ENCODE data around the gene SPG21. TPM values are rescaled to one million over a fixed set of nuclear protein-coding genes. Genes with fewer than 3 reads are reported as not detected.
A peak's percentile ranks its signal among the peaks of the same experiment; 100 is the strongest.

Gene SPG21
- total RNA-seq, 1 donor from 2014 or later = 74.6 TPM

DNA sequence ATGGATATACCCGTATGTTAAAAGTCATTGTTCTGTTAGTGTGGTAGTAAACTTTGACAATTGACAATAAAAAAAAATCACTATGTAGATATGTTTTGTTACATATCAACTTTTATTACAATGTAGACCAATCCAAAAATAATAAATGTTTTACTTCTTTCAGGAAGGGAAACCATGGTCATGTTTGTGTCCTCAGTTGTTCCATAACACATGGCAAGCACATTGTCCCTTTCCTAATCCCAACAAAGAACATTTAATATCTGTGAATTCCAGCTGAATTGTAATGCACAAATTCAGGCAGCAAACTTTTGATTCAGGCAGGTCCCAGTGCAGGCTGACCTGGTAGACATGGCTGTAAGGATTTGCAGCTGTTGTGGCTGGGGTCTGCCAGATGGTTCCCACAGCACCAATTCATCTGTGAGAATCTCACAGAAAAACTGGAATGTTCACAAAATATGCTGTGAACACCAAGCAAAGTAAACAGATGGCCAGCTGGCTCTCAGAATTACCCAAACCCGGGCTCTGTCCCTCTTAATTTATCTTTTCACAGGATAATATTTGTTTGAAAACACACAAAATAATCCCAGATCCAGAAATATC is 1.9 kb upstream of the SPG21 start:
- peak; percentile 90 for DNase-seq

DNA sequence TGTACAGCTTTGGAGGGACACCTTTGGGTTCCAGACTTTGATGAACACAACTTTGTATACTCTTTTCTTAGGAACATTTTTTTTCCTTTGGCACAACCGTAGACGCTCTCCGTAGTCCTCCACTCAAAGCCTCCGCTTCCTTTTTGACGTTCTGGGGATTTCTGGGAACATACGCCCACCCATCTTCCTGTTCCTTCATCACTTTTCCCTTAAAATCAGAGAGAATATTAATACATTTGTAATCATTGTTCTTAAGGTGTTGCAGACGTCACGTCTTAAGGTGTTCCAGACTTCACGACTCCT is 405 bp upstream of the SPG21 start:
- no peak for DNase-seq

- peak; percentile 70 for DNase-seq
These were observed 2.6 kb downstream of the SPG21 start for GRCh38 chr15:64987136-64987535.

- no peak for DNase-seq
These were observed 4.2 kb downstream of the SPG21 start for GRCh38 chr15:64985366-64986033.

- peak; percentile 28 for DNase-seq
These were observed 7.2 kb downstream of the SPG21 start for GRCh38 chr15:64982472-64982871.

- no peak for DNase-seq
These were observed 7.8 kb downstream of the SPG21 start for GRCh38 chr15:64981812-64982431.

GRCh38 chr15:64979252-64979710 is 10.4 kb downstream of the SPG21 start:
- DNase-seq = no peak

GRCh38 chr15:64975390-64975789 is 14.3 kb downstream of the SPG21 start:
- DNase-seq = no peak

- DNase-seq = no peak
These were observed 19.0 kb downstream of the SPG21 start for GRCh38 chr15:64970698-64971097.

GRCh38 chr15:64969401-64969800 is 20.3 kb downstream of the SPG21 start:
- DNase-seq = no peak

- DNase-seq = no peak
These were observed 28.7 kb downstream of the SPG21 start for GRCh38 chr15:64961013-64961412.

DNA sequence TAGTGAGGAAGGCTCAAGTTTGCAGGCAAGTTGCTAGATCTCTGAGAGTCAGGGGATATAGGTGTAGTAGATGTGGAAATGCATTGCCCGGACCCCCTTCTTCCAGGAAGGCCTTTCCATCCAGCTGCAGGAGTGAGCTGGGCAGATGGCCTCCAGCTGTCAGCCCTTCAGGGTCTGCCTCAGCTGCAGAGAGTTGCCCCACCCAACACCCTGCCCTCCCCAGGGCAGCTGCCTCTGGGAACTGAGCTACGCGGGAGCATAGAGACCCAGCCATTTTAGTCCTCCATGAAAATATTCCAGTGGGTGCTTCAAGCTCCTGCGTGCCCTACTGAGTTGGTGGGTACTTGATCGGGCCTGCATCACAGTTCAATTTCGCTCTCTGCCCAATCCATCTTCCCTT is 29.6 kb downstream of the SPG21 start:
- no peak for DNase-seq

- DNase-seq = no peak
These were observed 30.6 kb downstream of the SPG21 start for GRCh38 chr15:64959128-64959527.

- DNase-seq = no peak
These were observed 35.3 kb downstream of the SPG21 start for GRCh38 chr15:64954395-64954794.

- DNase-seq = no peak
These were observed 37.8 kb downstream of the SPG21 start for GRCh38 chr15:64951777-64952418.

DNA sequence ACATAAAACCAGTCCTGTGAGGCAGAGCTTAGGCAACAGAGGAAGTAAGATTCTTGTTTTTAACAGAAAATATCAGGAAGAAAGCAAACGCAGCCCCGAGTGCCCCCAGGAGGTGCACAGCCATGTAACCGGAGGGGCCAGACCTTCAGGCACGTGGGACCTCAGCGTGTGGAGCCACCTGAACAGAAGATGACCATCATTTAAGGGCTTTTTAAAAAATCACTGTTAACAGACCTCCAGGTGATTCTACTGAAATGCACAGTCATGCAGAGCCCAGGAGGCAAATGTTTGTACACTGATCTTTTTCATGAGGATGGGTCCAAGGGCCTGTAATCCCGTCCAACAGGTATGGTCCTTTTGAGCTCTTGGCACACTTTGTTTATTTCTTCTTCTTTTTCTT is 38.8 kb downstream of the SPG21 start:
- DNase-seq = no peak

DNA sequence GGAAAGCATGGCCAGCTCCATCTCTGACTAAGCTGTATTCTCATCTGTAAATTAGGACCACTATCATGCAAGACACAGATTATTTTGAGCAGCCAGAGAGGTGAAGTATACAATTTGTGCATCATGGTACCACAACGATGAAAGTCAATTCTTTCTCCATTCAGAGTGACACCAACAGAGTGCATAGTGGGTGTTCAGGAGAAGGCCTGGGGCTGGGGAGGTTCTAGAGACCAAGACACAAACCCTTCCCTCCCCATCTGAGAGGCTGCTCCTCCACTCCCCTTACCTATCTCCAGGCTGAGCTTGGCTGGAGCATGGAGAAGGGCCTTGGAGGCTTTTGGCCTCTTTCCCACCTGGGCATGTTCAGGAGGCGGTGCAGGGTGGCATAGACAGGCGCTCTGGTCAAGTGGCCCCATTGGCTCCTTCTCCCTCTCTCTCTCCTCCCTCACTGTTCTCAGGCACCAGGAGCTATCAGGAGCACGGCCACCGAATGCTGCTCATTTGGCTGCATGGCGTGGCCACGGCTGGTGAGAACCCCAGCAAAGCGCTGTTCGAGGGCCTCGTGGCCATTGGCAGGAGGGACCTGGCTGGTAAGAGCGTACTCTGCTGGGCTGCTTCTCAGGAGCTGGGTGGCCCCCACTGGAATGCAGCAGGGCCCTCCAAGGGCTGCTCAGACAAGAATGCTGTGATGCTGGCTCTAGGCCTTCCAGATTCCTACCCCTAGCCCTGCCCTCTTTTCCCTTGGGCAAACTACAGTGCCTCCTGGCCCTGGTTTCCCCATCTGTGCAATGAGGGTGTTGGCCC is 40.1 kb downstream of the SPG21 start:
- no peak for DNase-seq

DNA sequence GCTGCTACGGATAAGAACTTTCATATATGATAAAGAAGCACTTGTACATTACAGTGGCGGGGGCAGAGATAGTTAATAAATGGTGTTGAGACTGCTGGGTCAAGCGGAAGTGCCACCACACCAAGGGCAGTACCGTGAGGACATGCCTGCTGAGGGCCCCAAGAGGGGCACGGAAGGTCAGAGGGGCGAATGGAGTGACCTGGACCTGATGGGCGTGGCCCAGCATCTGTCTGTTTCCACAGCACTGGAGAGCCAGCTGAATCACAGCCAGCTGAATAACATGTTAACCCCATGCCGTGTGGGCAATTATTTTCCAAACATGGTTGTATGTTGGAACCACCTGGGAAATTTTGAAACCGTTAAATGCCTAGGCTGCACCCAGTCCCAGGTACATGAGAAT is 40.8 kb downstream of the SPG21 start:
- DNase-seq = no peak

DNA sequence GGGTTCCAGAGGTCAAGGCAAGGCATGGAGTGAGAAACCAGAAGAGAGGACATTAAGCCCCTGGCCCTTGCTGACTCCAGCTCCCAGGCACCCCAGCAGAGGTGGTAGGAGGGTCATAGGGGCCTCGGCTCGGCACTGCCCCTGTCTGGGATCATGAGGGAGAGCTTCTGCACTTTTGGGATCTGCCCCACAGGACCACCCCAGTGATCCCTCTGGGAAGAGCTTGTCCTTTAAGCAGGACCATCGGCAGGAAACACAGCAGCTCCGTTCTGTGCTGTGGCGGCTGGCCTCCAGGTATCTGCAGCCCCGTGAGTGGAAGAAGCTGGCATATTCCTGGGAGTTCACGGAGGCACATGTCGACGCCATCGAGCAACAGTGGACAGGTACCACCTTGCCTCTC is 42.5 kb downstream of the SPG21 start:
- no peak for DNase-seq

GRCh38 chr15:64944961-64945360 is 44.8 kb downstream of the SPG21 start:
- no peak for DNase-seq

DNA sequence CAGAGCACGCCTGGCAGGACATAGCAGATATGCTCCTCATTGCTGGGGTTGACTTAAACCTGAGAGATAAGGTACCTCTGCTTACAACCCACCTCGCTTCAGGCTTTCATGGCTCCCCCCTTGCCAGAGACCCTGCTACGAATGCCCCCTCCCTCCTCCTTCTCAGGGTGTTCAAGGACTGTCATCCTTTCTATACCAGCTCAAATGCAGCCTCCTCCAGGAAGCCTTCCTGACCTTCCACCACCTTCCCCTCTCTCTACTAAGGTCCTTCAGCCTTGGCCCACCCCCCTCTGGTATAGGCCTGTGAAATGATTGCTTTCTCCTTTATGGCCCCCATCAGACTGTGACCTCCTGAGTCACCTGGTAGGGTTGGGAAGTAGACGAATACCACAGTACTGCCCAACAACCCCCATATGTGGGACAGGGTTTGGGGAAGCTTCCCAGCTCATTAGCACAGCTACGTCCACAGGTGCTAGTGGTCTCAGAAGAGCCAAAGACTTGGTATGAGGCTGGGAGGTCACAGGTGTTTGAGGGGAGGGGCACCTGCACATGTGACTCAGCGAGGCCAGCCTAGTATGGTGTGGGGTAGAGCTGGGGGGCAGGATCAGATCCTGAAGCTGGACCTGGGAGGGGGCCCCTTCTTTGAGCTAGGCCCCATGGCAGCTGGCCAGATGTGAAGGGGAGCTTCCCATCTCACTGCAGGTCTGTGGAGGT is 46.0 kb downstream of the SPG21 start:
- no peak for DNase-seq

DNA sequence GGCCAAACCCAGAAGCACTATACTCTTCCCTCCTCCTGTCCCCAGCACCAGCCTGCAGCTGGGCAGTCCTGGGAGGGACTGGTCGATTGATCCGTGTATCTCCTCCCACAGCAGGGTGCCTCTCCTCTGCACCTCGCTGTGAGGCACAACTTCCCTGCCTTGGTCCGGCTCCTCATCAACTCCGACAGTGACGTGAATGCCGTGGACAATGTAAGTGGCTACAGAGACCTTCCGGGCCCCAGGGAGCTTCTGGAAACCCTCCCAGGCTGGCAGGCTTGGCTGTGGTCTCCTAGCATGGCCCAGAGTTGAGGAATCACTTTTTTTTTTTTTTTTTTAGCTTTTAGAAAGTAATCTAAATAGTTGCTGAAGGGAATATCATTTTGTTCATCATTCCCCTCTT is 47.4 kb downstream of the SPG21 start:
- DNase-seq = no peak

All from tongue (tissue), 2 donors.